HG03280 (cell line): ENCODE data around the gene DGLUCY.
"Not testable (repeated sequence)": the region's sequence is repeated elsewhere in the genome, so short reads cannot be mapped to it uniquely, and the experiment has no call there.

Experiments used
- ATAC-seq: cut with Tn5 transposase; IDR thresholded peaks from one replicate; pipeline ENCODE4 v1.9.1; 2021; ENCODE audit warnings: mild to moderate bottlenecking, moderate library complexity; ENCODE audit not compliant: unreplicated experiment

DGLUCY gene

GRCh38 chr14:91254461-91254860, 140.6 kb downstream of the DGLUCY start:
- no peak for ATAC-seq

GRCh38 chr14:91255026-91255695, 141.3 kb downstream of the DGLUCY start:
- ATAC-seq = no peak

DNA sequence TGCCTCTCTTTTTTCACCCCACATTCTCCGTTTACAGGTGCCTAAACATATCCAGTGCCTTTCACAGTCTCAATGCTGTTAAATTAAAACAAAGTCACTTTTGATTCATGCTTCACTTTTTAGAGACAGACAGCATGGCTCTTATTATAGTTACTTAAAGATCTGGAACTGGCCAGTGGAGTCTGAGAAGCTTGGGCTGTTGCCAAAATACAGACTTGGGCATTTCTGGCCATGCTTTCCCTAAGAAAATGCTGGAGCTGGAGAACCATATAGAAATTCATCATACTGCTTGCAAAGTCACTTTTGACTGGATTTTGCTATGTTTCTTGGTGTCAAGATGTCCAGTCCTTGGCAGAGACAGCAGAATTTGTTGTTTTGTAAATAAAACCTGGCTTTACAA, 142.8 kb downstream of the DGLUCY start:
- ATAC-seq = no peak

DNA sequence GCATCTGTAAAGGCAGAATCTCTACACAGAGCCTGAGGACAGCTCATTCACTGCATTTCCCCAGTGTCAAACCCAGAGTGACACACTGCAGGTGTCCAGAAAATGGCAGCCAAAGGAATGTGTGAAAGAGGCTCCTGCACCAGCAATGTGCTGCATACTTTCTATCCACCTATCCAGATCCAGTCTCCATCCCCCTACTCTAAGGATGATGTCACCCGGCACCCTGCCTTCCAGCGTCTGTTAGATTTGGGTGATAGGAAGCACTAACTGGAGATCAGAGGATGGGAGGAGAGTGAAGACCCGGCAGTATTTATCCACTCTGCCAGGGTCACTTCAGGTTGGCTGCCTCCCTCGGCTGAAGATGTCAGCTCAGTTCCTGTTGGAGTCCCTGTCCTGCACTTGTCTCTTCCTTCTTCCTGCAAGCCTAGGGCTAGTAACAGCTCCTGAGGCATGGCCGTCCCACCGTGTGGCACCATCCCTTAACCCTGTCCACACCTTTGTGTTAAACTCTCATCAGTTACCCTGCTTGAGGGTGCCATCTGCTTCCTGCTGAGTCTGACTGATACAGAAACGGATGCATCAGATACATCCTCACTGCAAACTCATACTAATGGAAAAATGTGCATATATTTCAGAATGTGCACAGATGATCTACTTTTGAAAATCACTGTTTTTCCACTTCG, 143.6 kb downstream of the DGLUCY start:
- ATAC-seq = no peak

GRCh38 chr14:91258011-91258618, 144.2 kb downstream of the DGLUCY start:
- ATAC-seq = no peak

- no peak for ATAC-seq
Measured at GRCh38 chr14:91258876-91259275, 145.0 kb downstream of the DGLUCY start.

DNA sequence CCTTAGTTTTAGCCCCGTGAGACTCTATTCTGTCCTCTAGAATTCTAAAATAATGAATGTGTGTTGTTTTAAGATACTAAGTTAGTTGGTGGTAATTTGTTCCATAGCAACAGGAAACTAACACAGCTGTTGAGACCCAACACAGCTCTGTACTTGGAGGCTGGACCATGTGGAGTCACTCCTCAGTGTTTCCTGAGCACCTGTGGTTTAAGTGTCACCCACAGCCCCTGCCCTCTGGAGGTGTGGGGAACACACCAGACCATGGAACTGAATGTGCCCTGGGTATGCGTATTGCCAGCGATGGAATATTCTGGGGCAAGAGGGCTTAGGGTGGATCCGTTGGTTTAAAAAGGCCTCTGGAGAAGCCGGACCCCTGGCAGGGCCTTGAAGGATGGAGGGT, 147.2 kb downstream of the DGLUCY start:
- ATAC-seq = no peak

GRCh38 chr14:91261986-91262549, 148.2 kb downstream of the DGLUCY start:
- ATAC-seq = no peak

DNA sequence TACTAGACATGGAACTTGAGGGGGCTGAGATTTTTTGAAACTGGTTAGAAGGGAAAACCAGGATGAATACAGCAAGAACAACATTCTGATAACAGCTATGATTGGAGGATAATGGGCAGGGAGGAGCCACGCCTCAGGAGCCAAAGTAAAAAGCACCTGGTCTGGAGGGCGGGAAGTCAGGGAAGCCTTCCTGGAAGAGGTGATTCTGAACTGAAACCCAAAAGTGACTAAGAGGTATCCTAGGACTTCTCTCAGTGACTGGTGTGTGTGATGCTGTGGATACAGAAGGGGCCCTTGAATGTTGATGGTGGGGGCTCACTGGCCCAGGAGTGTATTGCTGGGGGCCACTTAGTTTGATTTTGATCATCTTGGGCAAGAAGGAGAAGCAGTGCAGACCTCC, 149.5 kb downstream of the DGLUCY start:
- ATAC-seq = no peak

GRCh38 chr14:91264151-91265150, 150.6 kb downstream of the DGLUCY start:
- no peak for ATAC-seq

DNA sequence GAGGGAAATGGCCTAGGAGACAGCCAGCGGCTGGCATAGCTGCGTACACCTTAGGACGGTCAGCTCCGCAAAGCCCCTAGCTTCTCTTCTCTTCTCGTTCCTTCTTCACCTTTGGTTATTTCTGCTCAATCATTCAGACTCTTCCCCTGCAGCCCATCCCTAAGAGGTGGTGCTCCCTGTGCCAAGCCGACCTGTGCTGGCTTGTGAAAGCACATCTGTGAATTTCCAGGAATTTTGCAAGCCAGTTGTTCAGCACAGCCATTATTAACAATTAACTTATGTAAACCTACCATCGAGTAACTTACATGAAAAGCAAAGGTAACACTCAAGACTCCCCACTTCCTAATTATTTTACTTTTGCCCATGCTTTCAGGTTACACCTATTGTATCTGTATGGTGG, 151.5 kb downstream of the DGLUCY start:
- ATAC-seq = no peak

- not testable (repeated sequence) for ATAC-seq
Measured at GRCh38 chr14:91266276-91266675, 152.4 kb downstream of the DGLUCY start.

DNA sequence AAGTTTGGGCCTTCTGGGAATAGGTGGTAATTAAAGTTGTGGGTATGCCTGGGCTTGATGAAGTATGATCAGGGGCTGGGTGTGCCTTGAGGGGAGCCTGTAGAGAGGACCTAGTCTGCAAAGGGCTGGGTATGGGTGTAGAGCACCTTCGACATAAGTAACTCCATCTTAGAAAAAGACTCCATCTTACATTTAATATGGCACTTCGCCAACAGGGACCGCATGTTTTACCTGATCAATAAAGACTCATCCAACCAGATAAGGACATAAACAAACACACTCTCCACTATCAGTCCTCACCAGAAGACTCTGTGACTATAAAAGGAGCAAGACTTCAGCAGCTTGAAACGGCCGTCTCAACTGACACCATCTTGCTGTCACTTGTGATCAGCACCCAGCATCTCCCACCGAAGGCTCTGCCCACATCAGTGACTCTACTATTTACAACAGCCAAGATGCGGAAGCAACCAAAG, 154.1 kb downstream of the DGLUCY start:
- ATAC-seq = no peak

GRCh38 chr14:91269076-91269991, 155.5 kb downstream of the DGLUCY start:
- ATAC-seq = no peak

DNA sequence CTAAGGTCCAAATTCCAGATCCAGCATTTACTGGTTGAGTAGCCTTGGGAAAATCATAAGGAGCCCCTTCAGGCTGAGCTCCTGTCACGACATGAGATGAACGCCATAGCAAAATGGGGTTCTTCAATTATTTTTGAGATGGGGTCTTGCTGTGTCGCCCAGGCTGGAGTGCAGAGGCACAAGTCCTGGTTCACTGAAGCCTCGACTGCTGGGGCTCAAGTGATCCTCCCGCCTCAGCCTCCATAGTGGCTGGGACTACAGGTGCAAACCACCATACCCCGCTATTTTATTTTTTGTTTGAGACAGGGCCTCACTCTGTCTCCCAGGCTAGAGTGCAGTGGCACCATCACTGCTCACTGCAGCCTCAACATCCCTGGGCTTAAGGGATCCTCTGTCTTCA, 156.3 kb downstream of the DGLUCY start:
- no peak for ATAC-seq

DNA sequence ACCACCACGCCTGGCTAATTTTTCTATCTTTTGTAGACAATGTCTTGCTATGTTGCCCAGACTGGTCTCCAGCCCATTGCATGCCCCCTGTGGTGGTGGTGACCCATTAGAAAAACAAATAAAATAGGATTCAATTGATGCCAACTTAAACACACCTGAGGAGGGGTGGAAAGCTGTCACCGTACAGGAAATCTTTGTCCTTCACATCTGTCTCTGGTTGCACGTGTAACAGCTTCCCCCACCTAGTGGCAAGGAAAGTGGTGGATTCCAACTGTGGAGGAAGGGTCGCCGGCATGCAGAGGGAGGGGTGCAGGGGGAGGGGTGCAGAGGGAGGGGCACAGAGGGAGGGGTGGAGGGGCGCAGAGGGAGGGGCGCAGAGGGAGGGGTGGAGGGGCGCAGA, 156.7 kb downstream of the DGLUCY start:
- ATAC-seq = no peak

DNA sequence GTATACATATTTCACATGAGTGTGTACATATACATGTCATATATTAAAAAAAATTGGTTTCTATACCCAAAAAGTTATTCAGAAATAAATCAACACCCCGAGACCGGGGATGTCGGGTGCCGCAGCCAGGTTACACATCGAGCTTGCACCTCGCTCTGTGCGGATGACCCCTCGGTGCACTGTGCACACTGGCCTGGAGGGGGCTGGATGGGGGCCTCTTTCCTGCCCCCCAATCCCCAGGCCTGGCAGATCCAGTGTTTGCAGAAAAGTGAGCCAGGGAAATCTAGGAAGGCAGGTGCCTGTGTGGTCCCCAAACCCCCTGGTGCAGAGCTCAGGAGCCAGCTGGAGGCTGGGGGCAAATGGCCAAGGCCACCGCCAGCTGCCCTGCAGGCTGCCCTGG, 157.8 kb downstream of the DGLUCY start:
- no peak for ATAC-seq

DNA sequence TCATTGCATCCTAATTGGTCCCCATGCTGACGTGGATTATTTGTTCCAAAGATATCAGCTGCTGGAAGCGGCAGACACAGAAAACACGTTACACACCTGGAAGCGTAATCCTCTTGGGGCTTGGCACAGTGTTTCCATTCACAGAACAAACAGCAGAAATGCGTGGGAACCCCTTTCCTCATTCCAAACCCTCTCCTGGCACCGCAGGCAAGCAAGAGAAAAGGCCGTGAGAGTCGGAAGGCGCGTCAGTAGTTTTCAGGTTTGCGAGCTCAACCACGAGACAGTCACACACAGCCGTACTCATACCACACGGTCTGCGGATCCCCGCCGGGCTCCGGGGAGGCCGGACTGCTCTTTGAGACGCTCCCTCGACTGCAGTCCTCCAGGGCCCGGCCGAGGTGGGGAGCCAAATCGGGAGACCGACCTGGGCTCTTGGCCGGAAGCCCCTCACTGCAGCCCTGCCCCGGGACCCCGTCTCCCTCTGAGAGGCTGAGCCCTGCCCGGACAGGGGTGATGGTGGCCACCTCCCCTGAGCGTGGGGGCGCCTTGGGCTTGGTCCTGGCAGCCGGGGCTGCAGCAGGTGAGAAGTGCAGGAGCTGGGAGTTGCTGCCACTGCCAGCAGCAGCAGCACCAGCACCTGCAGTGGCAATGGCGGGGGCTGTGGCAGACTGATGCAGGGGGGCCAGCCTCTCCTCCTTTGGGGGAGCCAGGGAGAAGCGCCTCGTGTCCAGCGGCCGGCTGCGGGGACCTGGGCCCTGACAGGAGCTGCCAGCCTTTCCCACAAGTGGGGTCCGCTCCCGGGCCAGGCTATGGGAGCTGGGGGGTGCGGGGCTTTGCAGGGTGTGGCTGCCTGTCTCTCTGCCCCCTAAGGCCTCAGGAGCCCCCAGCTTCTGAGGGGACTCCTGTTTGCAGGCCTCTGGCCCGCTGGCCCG, 158.7 kb downstream of the DGLUCY start:
- ATAC-seq = no peak
